Stimulated activated CD8-positive, alpha-beta memory T cell treated with anti-CD3 and anti-CD28 coated beads, Interleukin-4, amount 100 ng/mL, for 48 hours (primary cell): ENCODE measurements around the gene CHD2.

ENCODE experiments used
- DNase-seq: peaks from one replicate; pipeline ENCODE4 v3.0.0-alpha.2; 2020

Gene CHD2

DNA sequence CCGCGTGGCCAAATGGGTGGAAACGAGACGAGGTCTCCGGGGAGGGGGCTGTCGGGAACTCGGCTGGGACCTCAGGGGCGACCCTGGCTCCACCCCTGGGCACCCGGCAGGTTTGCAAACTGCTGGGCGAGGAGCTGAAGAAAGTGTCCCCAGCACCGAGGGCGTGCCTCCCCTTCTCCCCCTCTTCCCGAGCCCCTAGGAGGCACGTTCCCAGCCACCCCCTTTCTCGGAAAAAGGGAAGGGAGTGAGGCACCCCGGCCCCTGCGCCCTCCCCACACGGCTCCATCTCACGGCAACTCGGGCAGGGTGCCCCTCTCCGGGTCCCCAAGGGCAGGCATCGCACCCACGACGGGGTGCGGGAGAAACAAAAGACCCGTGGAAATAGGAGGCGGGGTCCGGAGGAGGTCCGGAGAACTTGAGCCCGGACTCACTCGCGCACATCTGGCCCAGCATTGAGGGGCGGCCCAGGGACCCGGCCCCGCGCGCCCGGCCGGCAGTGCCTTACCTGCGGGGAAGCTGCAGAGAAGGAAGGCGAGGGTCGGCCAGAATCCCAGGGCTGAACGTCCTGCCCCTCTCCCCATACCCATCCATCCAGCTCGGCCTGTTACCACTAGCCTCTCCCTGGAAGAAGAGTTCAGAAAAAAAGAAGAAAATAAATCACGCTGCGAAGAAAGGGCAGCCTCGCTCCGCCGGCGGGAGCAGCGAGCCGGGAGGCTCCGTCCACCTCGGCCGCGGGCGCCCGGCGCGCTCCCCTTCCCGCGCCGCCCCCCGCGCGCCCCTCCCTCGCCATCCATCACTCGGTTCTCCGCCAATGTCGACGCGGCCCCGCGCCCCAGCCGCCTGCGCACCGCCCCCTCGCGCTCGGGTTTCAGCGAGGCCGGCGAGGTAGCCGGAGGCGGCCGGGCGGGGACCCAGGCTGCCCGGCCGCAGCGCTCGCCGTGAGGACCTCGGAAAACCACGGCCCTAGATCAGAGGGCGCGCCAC, 172.6 kb downstream of the CHD2 start:
- DNase-seq, result no peak

DNA sequence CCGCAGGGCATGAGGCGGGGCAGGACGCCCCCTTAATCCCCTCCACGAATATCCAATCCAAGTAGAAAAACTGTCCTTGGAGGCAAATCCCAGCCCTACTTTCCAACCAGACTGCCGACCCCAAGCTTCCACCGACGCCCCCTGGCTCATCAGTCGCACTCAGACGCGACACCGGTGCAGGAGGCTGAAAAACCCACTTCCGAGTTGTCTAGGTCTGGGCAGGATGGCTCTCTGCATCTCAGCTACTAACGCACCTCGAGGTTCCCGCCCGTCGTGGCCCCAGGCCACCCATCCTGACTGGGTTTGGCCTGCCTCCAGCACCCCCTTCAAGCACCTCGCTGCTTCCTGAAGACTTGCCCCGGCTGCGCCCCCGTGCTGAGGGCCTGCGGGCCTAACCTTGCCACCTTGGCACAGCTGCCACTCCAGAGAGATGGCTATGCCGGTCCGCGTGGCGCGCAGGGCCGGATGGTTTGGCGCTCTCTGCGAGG, 173.4 kb downstream of the CHD2 start:
- no peak for DNase-seq

DNA sequence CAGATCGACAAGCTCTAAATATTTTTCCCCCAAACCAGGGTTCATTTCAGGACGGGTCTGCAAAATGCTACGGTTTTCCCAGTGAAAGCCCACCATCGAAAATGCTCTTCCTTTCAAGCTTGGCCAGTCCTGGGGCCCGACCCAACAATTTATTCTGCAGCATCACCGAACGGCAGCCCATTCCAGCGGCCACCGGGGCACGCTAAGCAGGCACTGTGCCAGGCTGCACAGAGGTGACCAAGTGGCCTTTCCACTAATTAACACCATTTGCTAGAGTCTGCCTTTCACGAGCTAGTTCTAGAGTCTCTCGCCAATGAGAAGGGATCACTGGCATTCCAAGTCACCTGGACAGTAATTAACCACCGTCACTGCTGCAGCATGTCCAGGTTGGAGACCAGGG, 174.5 kb downstream of the CHD2 start:
- no peak for DNase-seq

DNA sequence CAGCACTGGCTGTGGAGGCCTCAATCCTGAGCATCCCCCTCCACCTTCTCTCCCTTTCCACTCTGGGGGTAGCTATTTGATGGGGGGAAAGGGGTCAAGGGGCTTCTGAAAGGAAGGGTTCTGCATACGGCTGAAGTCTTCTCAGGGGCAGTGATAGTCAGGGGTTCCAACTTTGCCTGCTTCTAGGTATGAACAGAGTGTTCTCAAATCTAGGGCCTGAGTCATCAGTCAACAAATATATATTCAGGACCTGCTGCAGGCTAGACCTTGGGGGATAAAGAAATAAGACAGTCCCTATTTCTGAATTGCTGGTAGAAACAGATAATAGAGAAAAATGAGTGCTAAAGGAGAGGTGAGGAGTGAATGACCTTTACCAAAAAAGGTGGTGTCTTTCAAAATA, 176.1 kb downstream of the CHD2 start:
- DNase-seq, result no peak

DNA sequence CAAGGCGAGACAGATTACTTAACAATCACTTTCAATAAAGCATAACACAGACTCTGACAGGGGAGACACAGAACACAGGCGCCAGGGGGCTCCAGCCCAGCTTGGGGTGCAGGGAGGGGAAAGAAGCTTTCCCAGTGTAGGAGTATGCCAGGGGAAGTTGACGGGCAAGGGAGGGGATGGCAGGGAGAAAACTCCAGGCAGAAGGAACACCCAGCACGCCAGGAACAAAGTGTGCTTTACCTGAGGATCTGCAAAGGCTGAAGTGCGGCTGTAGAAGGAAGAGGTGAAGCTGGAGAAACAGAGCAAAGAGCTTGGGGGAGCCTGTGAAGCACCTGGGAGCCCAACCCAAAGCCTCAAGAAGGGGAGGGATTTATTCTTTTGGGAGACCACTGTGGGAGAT, 176.8 kb downstream of the CHD2 start:
- DNase-seq, result no peak
